SH-SY5Y (cell line): ENCODE measurements around the gene TSR1.

Experiments
- GATA2 ChIP-seq: IDR thresholded peaks from 2 replicates; pipeline ENCODE4 v1.6.1; 2011; ENCODE audit warnings: mild to moderate bottlenecking, low read depth, low read length
- GATA3 ChIP-seq: IDR thresholded peaks from 2 replicates; pipeline ENCODE4 v1.6.1; 2011; ENCODE audit warnings: low read depth, mild to moderate bottlenecking, low read length, moderate library complexity

DNA sequence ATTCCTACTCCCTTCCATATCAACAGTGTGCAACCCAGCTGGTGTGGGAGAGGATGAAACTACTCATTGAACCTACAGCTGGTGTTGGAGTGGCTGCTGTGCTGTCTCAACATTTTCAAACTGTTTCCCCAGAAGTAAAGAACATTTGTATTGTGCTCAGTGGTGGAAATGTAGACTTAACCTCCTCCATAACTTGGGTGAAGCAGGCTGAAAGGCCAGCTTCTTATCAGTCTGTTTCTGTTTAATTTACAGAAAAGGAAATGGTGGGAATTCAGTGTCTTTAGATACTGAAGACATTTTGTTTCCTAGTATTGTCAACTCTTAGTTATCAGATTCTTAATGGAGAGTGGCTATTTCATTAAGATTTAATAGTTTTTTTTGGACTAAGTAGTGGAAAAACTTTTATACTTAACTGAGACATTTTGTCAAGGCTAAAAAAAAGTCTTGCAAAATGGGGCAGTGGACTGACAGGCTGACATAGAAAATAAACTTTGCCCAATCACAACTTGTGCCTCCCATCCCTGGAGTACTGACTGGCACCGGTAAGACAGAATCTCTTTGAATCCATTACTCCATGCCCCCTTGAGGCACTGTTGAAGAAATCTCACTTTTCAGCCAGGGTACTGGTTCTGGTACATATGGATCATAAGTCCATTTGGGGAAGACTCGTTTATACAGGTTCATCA lies 12.5 kb downstream of the TSR1 start:
- TF ChIP-seq GATA2 (no peak), GATA3 (no peak)
